Adrenal gland (tissue), 12 donors: Measurements from ENCODE around the gene SYNRG. TPM values are rescaled to one million over a fixed set of nuclear protein-coding genes. Genes with fewer than 3 reads are reported as not detected.

Experiments used
- DNase-seq, 7 donors: peaks; one replicate each; pipeline ENCODE4 v3.0.0-alpha.2; 2019 to 2020
- H3K27ac ChIP-seq, 5 donors: fragments of 200-600 bp; sonication (generic) in 4 of 5; 1 replicate in 3 of 5; 2 replicates in 2 of 5; pipeline versions ENCODE4 v1.5.1 to v1.8.0; 2016 to 2020; ENCODE audit warnings: mild to moderate bottlenecking in 1 of 5
- H3K27me3 ChIP-seq: fragments of 200-600 bp; 2 replicates; pipeline ENCODE4 v1.8.0; 2021
- H3K36me3 ChIP-seq, 2 donors: fragments of 200-600 bp; replicated peaks in 1 of 2; 1 replicate in 1 of 2; 2 replicates in 1 of 2; pipeline versions ENCODE4 v1.5.1 to v1.8.0; 2018 to 2022
- H3K4me1 ChIP-seq, 2 donors: fragments of 200-600 bp; replicated peaks in 1 of 2; 1 replicate in 1 of 2; 2 replicates in 1 of 2; pipeline versions ENCODE4 v1.5.1 to v1.8.0; 2018 to 2021
- H3K4me3 ChIP-seq, 4 donors: fragments of 200-600 bp; sonication (generic) in 3 of 4; one replicate each; pipeline ENCODE4 v1.5.1; 2016 to 2018
- H3K9me3 ChIP-seq, 3 donors: fragments of 200-600 bp; sonication (generic) in 1 of 3; replicated peaks in 1 of 3; 1 replicate in 2 of 3; 2 replicates in 1 of 3; pipeline versions ENCODE4 v1.5.1 to v1.8.0; 2016 to 2021
- POLR2A ChIP-seq, 2 donors: fragments of 450-650 bp; IDR thresholded peaks; one replicate each; pipeline ENCODE4 v1.6.1; 2017; ENCODE audit warnings: antibody characterized with exemption in 2 of 2, mild to moderate bottlenecking in 2 of 2, moderate library complexity in 1 of 2
- WGBS, 4 donors: extraction: QIAGEN DNeasy Blood & Tissue Kit in 2 of 4; methylation state at CpG; one replicate each; pipeline versions ENCODE4 v1.1.5 to v1.1.7; 2013 to 2017; 5-methylcytosine and 5-hydroxymethylcytosine counted together
- intact Hi-C, 2 donors: fragments of 100-400 bp; cut with DNase I; formaldehyde crosslinking; loops; one replicate each; pipeline versions ENCODE4 v1.14.1 to v1.15.0; 2022 to 2023
- polyA plus RNA-seq, 3 donors: library from polyadenylated mRNA; stranded (reverse); fragments of 200-250 nt in 2 of 3; fragments of 350-450 nt in 1 of 3; fragmentation: Illumina TruSeq in 1 of 3; extraction: RNeasy Lipid Tissue Mini Kit (QIAGEN cat#74804) in 1 of 3; gene quantifications; one replicate each; pipeline ENCODE4 v1.2.3, GENCODE V29; 2013 to 2014
- total RNA-seq, 9 donors: library from RNA; depleted of rRNA in 4 of 9; stranded (reverse); fragments of >200 nt in 4 of 9; fragments of 120-200 nt in 1 of 9; fragmentation: NEBNext Ultra II Directional in 1 of 9; extraction: Animal tissue kit (Norgen Biotek cat#: 25700) in 1 of 9; gene quantifications; one replicate each; pipeline versions ENCODE4 v1.1.0 to v1.2.4, GENCODE V29; 2013 to 2023
- TF ChIP-seq, protein P1 (sequence below), 6 experiments: fragments of 450-650 bp in 4 of 6; fragments of 200-600 bp in 2 of 6; sonication (generic) in 1 of 6; IDR thresholded peaks; 1 replicate in 5 of 6; 2 replicates in 1 of 6; pipeline versions ENCODE4 v1.5.1 to v1.8.0; 2016 to 2021; ENCODE audit warnings: antibody characterized with exemption in 6 of 6, mild to moderate bottlenecking in 2 of 6, moderate library complexity in 1 of 6
- donor health status: healthy with polysubstance abuse.
- donor health status: Bipolar disorder and iron deficiency.
- donor health status: DM: yes; HTN: yes; CAD: no.
- donor health status: DM: no; HTN: no; CAD: no.
- donor health status: DM: no; HTN: no; CAD: no.
- donor health status: DM: yes; HTN: yes; CAD: no.

Gene SYNRG
- total and polyA plus RNA-seq, 12 donors: 8.5 to 45.7 (median 29.3) TPM

DNA sequence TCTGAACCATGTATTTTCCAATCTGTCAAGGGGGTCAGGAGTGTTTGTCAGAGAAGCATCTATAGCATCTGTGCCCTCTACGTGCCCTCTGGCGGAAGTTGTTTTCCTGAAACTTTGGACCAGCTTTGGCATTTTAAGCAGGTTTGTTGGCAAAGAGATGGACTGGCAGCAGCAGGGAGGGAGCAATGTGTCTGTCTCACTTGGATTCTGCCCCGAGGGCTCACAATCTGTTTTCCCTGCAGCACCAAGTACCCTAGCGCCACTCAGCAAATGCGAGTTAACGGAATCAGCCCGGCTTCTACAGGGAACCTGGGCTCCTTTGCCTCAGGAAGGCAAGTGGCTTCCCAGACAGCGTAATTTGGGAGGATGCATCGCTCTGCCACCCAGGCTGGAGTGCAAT is 102.1 kb downstream of the SYNRG start:
- Histone ChIP-seq H3K27ac (no peak overlapping the region), H3K9me3 (no peaks in the 10 kb centered on the region), H3K4me3 (no peak overlapping the region), H3K4me1 (no peaks in the 10 kb centered on the region), H3K27me3 (no peaks in the 10 kb centered on the region), H3K36me3 (no peaks in the 10 kb centered on the region)
- DNase-seq: no peak
- 87 to 95% (median 91%) methylated on average over 4 to 9 of the region's 9 CpGs for WGBS, 4 donors
- no peak for TF ChIP-seq POLR2A (IDR thresholded peaks at IDR 0.05)
- TF ChIP-seq, protein P1, sequence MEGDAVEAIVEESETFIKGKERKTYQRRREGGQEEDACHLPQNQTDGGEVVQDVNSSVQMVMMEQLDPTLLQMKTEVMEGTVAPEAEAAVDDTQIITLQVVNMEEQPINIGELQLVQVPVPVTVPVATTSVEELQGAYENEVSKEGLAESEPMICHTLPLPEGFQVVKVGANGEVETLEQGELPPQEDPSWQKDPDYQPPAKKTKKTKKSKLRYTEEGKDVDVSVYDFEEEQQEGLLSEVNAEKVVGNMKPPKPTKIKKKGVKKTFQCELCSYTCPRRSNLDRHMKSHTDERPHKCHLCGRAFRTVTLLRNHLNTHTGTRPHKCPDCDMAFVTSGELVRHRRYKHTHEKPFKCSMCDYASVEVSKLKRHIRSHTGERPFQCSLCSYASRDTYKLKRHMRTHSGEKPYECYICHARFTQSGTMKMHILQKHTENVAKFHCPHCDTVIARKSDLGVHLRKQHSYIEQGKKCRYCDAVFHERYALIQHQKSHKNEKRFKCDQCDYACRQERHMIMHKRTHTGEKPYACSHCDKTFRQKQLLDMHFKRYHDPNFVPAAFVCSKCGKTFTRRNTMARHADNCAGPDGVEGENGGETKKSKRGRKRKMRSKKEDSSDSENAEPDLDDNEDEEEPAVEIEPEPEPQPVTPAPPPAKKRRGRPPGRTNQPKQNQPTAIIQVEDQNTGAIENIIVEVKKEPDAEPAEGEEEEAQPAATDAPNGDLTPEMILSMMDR (IDR thresholded peaks at IDR 0.05): no peak
- intact Hi-C loops: no loop called here

- H3K9me3 ChIP-seq: no peaks in the 10 kb centered on the region
- H3K4me1 ChIP-seq: no peaks in the 10 kb centered on the region
- H3K4me3 ChIP-seq: no peak overlapping the region
- DNase-seq: peak in 1 of 7 donors; percentile 75
- H3K27ac ChIP-seq: no peak overlapping the region
- TF ChIP-seq POLR2A (IDR thresholded peaks at IDR 0.05): no peak
- TF ChIP-seq, protein P1 (IDR thresholded peaks at IDR 0.05): peak; percentile 14 to 50 (median 34)
- intact Hi-C loops: no loop called here
- H3K36me3 ChIP-seq: no peaks in the 10 kb centered on the region
- H3K27me3 ChIP-seq: no peaks in the 10 kb centered on the region
- WGBS, 4 donors: 63 to 88% (median 74%) methylated on average over 9 to 10 of the region's 10 CpGs
These were observed 102.5 kb downstream of the SYNRG start for GRCh38 chr17:37506678-37507077.

DNA sequence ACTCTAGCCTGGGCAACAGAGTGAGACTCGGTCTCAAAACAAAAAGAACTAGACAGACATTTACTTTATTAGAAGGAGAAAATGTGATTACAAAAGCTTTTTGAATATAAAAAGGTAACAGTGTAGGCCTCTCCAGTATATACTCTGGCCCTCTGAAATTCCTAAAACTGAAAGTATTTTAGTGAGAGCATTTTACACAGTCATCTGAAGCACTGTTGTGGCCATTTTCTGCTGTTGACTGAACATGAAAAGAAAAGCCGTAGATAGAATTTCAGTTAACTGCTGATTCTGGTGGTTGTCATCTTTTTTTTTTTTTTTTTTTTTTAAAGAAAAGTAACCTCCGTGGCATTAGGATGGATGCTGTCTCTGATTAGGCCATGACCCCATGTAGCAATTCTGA is 103.9 kb downstream of the SYNRG start:
- H3K36me3 ChIP-seq: no peaks in the 10 kb centered on the region
- no peak for TF ChIP-seq POLR2A (IDR thresholded peaks at IDR 0.05)
- TF ChIP-seq, protein P1 (IDR thresholded peaks at IDR 0.05): no peak
- no peaks in the 10 kb centered on the region for H3K9me3 ChIP-seq
- 72 to 86% (median 77%) methylated on average over 3 of the region's 3 CpGs for WGBS, 4 donors
- intact Hi-C loops: no loop called here
- no peaks in the 10 kb centered on the region for H3K27me3 ChIP-seq
- DNase-seq: no peak
- no peaks in the 10 kb centered on the region for H3K4me1 ChIP-seq
- no peak overlapping the region for H3K27ac ChIP-seq
- no peak overlapping the region for H3K4me3 ChIP-seq

DNA sequence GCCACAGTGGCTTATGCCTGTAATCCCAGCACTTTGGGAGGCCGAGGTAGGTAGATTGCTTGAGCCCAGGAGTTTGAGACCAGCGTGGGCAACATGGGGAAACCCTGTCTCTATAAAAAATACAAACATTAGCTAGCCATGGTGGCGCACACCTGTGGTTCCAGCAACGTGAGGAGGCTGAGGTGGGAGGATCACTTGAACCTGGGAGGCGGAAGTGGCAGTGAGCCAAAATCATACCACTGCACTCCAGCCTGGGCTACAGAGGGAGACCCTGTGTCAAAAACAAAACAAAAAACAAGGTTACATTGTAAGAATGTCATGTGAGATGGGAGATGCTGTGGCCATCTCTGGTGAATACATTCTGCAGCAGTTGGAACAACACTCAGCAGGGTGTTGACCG is 106.1 kb downstream of the SYNRG start:
- no peaks in the 10 kb centered on the region for H3K9me3 ChIP-seq
- H3K36me3 ChIP-seq: no peaks in the 10 kb centered on the region
- no peak overlapping the region for H3K27ac ChIP-seq
- DNase-seq: peak in 1 of 7 donors; percentile 37
- 96 to 98% (median 97%) methylated on average over 6 of the region's 6 CpGs for WGBS, 4 donors
- no peaks in the 10 kb centered on the region for H3K27me3 ChIP-seq
- no peak for TF ChIP-seq POLR2A (IDR thresholded peaks at IDR 0.05)
- TF ChIP-seq, protein P1 (IDR thresholded peaks at IDR 0.05): no peak
- H3K4me3 ChIP-seq: no peak overlapping the region
- intact Hi-C loops: no loop called here
- no peaks in the 10 kb centered on the region for H3K4me1 ChIP-seq
